HEK293T (cell line): ENCODE measurements around the gene PCDH7.

ENCODE experiments used
- ARNT ChIP-seq: fragments of 450-650 bp; IDR thresholded peaks from 2 replicates; pipeline ENCODE4 v1.6.1; 2017; ENCODE audit warnings: mild to moderate bottlenecking
- BHLHE40 ChIP-seq: fragments of 450-650 bp; IDR thresholded peaks from 2 replicates; pipeline ENCODE4 v1.6.1; 2016; ENCODE audit warnings: mild to moderate bottlenecking, moderate library complexity, borderline replicate concordance
- ELF4 ChIP-seq: fragments of 450-650 bp; IDR thresholded peaks from 2 replicates; pipeline ENCODE4 v1.6.1; 2017; ENCODE audit warnings: antibody characterized with exemption
- FOXA1 ChIP-seq: fragments of 450-650 bp; IDR thresholded peaks from 2 replicates; pipeline ENCODE4 v1.6.1; 2016; ENCODE audit warnings: mild to moderate bottlenecking
- FOXM1 ChIP-seq: fragments of 450-650 bp; IDR thresholded peaks from 2 replicates; pipeline ENCODE4 v1.6.1; 2017; ENCODE audit warnings: mild to moderate bottlenecking, borderline replicate concordance
- HDGF ChIP-seq: fragments of 450-650 bp; IDR thresholded peaks from 2 replicates; pipeline ENCODE4 v1.6.1; 2017; ENCODE audit warnings: antibody characterized with exemption, borderline replicate concordance
- SP1 ChIP-seq: fragments of 450-650 bp; IDR thresholded peaks from 2 replicates; pipeline ENCODE4 v1.6.1; 2017
- SUZ12 ChIP-seq: fragments of 450-650 bp; IDR thresholded peaks from 2 replicates; pipeline ENCODE4 v1.6.1; 2016; ENCODE audit warnings: mild to moderate bottlenecking

DNA sequence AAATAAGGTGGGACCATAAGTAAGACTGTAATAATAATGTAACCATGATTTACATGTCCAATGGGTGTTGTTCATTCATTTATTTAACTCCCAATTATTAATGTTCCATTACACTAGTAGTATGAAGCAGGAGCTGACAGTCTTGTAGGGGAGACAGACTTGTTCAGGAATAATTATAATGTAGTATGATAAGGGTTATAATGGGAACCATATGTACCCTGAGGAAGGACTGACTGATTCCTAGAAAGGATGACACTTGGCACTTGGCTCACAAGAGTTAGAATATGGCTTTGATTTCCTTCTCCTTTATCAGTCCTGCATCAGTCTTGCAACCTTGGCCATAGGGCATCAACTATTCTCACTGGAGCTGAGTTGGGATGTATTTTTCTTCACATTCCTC lies 24.2 kb downstream of the PCDH7 start:
- TF ChIP-seq ELF4 (no peak), ARNT (no peak), FOXM1 (no peak), HDGF (no peak), SUZ12 (no peak), SP1 (no peak), BHLHE40 (no peak), FOXA1 (no peak)
